SIG-M5 treated with dmso at 0.1 percent for 504 hours (cell line): ENCODE results near the gene MSMO1.
A peak's percentile ranks its signal among the peaks of the same experiment; 100 is the strongest.

Source experiments
- DNase-seq: peaks from one replicate; lab custom pipeline; 2025; ENCODE audit not compliant: unreplicated experiment; lab: John Stamatoyannopoulos, UW

MSMO1 gene

DNA sequence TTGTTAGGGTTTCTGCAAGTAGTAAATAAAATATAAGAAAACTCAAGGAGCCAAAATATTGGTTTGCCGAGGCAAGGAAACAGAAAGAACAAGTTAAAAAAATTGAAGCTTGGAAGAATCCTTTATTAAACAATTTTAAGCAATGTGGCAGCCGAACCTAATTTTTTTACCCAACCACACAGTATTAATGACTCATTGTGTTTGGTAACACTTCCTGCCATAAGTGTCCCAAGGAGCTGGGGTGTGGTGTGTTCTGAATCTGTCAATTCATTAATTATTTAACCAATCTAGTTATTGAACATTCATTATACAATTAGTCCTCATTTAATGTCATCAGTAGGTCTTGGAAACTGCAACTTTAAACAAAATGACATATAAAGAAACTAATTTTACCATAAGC lies 32.0 kb downstream of the MSMO1 start:
- peak; percentile 15 for DNase-seq

DNA sequence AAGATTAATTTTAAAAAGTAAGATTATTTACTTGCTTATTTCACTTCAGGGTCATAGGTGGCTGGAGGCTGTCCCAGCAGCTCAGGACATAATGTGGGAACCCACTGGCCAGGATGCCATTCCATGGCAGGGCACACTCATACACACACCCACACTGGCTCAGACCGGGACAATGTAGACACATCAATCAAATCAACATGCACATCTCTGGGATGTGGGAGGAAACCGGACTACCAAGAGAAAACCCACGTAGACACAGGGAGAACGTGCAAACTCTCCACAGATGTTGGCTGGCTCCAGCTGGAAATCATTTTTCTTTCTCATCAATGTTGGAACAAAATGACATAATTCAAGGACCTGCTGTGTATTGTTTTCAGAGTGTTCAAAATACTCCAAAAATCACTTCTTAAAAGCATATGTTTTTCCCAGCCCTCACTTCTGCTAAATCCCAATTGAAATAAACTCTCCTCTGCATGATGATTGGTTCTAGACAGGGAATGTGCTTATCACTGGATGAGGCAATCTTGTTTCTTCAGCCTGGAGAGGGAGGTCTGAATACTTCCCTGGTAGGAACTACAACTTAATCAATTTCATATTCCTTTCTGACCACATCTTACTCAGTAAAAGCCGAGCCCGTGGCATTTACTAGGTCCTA lies 32.7 kb downstream of the MSMO1 start:
- no peak for DNase-seq

DNA sequence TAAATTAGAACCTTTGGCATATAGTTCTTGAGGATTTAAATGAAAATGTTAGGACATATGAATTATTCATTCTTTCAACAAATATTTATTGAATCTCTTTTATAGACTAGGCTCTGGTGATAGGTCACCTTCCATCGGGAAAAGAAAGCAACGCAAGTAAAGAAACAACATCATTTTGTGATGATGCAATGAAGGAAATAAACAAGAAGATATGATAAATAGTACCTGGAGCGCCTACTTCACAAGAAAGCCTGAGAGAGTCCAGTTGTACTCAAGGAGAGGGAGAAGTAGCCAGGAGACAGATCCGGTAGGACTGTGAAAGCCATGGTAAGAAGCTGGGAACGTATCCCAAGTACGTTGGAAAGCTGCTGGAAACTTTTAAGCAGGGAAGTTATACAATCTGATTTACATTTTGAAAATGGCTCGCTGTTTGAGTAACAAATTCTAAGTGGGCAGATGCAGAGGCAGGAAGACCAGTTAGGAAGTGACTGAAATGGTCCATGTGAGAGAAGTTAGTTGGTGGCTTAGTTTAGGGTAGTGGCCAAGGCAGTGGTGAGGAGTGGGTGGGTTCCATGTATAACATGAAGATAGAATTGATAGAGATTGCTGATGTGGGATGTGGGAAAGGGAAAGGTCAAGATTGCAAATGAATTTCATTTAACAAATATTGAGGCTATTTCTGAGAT lies 33.7 kb downstream of the MSMO1 start:
- no peak for DNase-seq

- DNase-seq: no peak
Measured at GRCh38 chr4:165361810-165362209, 34.3 kb downstream of the MSMO1 start.

GRCh38 chr4:165364452-165365080 lies 37.1 kb downstream of the MSMO1 start:
- no peak for DNase-seq

- DNase-seq: no peak
Measured at GRCh38 chr4:165367040-165367439, 39.6 kb downstream of the MSMO1 start.

DNA sequence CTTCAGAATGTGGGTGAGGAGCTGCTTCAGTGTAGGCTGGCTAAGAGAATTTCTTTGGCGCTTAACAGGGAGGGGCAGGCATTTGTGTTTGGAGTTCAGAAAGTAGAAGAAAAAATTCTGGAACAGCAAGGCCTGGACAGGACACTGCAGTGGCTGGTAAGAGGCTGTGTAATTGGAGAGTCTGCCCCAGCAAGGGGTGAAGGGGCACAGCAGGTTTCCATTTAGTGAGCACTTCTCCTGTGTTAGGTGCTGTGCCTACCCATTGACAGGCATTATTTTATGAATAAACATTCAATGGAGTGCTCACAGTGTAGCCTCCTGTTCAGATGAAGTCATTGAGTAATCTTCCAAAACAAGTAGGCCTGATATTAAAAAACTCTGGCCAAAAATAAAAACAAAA lies 40.6 kb downstream of the MSMO1 start:
- no peak for DNase-seq

- DNase-seq: no peak
Measured at GRCh38 chr4:165368567-165368966, 41.1 kb downstream of the MSMO1 start.

DNA sequence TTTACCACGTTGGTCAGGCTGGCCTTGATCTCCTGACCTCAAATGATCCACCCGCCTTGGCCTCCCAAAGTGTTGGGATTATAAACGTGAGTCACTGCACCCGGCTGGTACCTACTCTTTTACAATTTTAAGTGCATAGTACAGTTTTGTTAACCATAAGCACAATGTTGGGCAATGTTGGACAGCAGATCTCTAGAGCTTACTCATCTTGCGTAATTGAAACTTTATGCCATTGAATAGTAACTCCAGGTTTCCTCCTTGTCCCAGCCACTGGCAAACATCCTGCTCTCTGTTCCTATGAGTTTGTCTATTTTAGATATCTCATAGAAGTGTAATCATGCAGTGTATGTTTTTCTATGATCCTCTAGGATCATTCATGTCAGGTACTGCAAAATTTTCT lies 42.1 kb downstream of the MSMO1 start:
- DNase-seq: peak; percentile 53

- no peak for DNase-seq
Measured at GRCh38 chr4:165370530-165370929, 43.1 kb downstream of the MSMO1 start.

- no peak for DNase-seq
Measured at GRCh38 chr4:165375465-165375864, 48.0 kb downstream of the MSMO1 start.

DNA sequence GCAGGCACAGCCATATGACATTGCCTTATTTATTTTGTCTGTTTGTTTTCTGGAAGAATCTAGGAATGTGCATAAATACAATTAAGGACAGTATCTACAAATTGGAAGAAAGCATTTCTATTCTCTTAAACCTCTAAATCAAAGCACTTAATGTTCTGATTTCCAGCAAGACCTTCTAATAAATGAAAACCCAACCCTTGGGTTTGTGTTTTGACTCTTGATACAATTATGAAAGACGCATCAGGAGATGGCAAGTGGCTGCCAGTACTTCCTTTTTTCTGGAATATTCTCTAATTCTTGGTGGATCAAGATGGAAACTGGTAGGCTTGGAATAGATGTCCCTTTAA lies 50.9 kb downstream of the MSMO1 start:
- DNase-seq: no peak

DNA sequence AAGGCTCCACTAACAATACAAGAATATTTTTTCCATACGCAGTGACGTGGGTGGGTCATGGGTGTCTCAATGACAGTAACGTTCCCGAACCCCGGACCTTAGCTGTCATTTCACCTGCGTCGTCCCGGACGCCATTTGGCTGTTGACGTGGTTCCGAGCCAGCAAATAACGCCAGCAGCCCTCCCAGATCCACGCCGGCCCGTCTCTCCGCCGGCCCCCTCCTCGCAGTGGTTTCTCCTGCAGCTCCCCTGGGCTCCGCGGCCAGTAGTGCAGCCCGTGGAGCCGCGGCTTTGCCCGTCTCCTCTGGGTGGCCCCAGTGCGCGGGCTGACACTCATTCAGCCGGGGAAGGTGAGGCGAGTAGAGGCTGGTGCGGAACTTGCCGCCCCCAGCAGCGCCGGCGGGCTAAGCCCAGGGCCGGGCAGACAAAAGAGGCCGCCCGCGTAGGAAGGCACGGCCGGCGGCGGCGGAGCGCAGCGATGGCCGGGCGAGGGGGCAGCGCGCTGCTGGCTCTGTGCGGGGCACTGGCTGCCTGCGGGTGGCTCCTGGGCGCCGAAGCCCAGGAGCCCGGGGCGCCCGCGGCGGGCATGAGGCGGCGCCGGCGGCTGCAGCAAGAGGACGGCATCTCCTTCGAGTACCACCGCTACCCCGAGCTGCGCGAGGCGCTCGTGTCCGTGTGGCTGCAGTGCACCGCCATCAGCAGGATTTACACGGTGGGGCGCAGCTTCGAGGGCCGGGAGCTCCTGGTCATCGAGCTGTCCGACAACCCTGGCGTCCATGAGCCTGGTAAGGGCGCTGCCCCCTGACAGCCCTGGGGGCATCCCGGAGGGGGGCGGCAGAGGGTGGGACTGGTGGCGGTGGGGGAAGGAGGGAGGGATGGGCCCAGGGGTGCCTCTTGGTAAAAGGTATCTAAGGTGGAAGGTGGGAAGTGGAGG lies 51.5 kb downstream of the MSMO1 start, which contains the start of gene CPE:
TSS of gene CPE (plus strand) at position 264 of the 933 bp plus-strand sequence. CDS start at position 478, 214 bp downstream.
- DNase-seq: peak; percentile 22

DNA sequence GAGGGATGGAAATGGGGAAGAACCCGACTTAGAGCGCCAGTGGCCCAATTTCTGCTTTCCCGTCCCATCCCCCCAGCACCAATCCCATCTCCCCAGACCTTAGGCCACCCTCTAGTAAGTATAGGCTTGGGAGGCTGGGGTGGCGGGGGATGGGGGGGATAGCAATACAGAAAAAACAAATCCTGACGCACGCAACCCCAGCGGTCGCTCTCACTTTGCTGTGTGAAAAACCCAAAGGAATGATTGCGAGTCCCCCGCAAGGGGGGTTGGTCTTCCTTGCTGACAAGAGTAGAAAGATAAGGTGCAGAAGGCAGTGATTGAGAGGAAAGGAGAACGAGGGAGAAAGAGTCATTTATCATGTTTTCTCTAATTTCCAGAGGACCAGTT lies 52.2 kb downstream of the MSMO1 start:
- DNase-seq: no peak

DNA sequence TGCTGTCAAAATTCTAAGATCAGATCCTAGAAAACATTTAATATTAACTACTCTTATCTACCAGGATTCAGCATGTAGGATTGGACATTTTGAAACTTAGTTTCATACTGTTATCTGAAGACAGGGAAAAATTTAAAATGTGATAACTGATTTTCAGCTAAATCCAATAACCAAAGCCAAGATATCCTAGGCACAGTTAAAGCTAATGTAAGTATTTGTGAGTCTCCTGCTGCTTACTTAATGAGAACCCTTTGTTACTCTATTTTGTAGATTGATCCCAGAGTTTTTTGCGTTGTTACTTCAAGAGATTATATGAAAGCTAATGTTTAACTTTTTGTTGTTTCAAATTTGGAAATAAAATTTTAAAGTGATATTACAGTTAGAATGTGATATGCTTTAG lies 53.3 kb downstream of the MSMO1 start:
- no peak for DNase-seq

DNA sequence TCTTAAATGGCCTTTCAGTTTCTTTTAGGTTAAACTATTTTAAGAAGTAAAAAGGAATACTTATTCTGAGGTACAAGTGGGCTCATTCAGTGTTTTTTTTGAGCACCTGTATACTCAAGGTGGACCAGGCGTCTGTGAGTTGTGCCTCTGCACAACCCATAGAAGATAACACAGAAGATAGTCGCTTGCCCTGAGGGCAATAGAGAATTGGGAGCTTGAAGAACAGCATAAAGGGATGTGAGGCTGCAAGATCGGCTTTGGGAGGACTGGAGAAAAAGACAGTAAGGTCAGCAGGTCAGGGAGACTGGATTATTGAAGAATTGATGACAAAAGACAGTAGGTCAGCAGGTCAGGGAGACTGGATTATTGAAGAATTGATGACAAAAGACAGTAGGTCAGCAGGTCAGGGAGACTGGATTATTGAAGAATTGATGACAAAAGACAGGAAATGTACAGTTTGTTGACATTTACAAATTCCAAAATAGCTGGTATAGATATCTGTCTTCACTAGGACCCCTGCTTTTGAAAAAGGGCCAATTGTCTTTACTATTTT lies 54.4 kb downstream of the MSMO1 start:
- no peak for DNase-seq

GRCh38 chr4:165382640-165383039 lies 55.2 kb downstream of the MSMO1 start:
- no peak for DNase-seq

GRCh38 chr4:165383591-165384073 lies 56.2 kb downstream of the MSMO1 start:
- no peak for DNase-seq

DNA sequence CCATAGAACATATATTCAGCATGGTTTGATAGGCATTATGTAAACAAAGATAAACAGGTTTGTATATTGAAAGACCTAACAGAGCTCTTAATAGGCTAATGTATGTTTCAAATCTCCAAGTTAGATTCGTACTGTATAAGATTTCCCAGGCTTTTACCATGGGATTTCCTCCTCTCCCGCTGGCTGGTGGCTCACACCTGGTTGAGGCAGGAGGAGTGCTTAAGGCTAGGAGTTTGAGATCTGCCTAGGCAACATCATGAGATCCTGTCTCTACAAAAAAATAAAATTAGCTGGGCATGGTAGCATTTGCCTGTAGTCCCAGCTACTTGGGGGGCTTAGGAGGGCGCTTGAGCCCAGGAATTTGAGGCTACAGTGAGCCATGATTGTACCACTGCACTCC lies 56.7 kb downstream of the MSMO1 start:
- no peak for DNase-seq

DNA sequence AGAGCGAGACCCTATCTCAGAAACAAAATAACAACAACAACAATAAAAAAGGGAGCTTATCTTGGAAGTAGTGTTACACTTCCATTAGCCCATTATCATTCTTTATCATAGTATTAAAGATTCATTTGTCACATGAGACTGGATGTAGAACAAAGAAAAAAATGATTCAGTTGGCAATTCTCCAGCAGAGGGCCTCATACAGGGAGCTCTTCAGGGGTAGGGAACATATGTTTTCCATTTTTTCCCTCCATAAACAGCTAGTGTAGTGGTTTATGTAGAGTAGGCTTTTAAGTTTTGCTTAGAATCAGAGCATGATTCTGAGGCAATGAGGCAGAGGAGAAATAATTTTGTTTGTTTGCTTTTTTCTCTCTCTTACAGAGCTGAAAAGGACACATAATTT lies 57.1 kb downstream of the MSMO1 start:
- DNase-seq: no peak

GRCh38 chr4:165385126-165385525 lies 57.7 kb downstream of the MSMO1 start:
- DNase-seq: no peak
